HCT116 (cell line): ENCODE results near the gene MED26. TPM values are rescaled to one million over a fixed set of nuclear protein-coding genes. Genes with fewer than 3 reads are reported as not detected.

Experiments used
- ATAC-seq: fragments of 200-7000 bp; cut with Tn5 transposase; 2 replicates; pipeline ENCODE4 v1.9.1; 2020; ENCODE audit warnings: mild to moderate bottlenecking, moderate library complexity
- BruUV-seq: library from RNA; stranded (reverse); fragments of 400-500 nt; replicated peaks from 2 replicates; lab custom pipeline; 2021; lab: Mats Ljungman, UMichigan
- CTCF ChIA-PET: fragments of 300-600 bp; sonication (Branson Sonifier 250); formaldehyde crosslinking; loops from one replicate; lab custom pipeline; 2021; ENCODE audit warnings: antibody characterized with exemption; lab: Charles Lee
- POLR2A ChIA-PET: fragments of 300-600, 350-600 bp; sonication (Branson Sonifier 250); formaldehyde crosslinking; loops from one replicate; lab custom pipeline; 2021; ENCODE audit warnings: antibody characterized with exemption; lab: Charles Lee
- RAD21 ChIA-PET, 2 experiments: fragments of 300-600 bp; sonication (Branson Sonifier 250); formaldehyde crosslinking; loops; one replicate each; lab custom pipeline; 2023; ENCODE audit warnings: low total read pairs in 2 of 2; ENCODE audit not compliant: uncharacterized antibody in 2 of 2, unreplicated experiment in 2 of 2, low non-redundant PET in 1 of 2; lab: Charles Lee
- DNase-seq: peaks from one replicate; pipeline ENCODE4 v3.0.0-alpha.2; 2010; ENCODE audit warnings: low read depth, low spot score
- H2AFZ ChIP-seq: fragments of 200-600 bp; shearing (Covaris generic), sonication (generic); 2 replicates; pipeline ENCODE4 v1.6.1; 2017; ENCODE audit warnings: low read depth, mixed run types, mixed read lengths, antibody characterized with exemption, low read length; ENCODE audit not compliant: poor library complexity, severe bottlenecking
- H3K27ac ChIP-seq: 2 replicates; pipeline ENCODE4 v1.5.1; 2012; ENCODE audit warnings: low read depth, low read length
- H3K27me3 ChIP-seq: fragments of 200-600 bp; sonication (generic); 2 replicates; pipeline ENCODE4 v1.6.1; 2016; ENCODE audit warnings: mixed run types, low read length, mixed read lengths; ENCODE audit not compliant: insufficient read depth
- H3K36me3 ChIP-seq, 2 experiments: fragments of 200-500 bp in 1 of 2; fragments of 200-600 bp in 1 of 2; sonication (Bioruptor generic) in 1 of 2; sonication (generic) in 1 of 2; 2 replicates each; pipeline versions ENCODE4 v1.5.1 to v1.6.1; 2014 to 2016; ENCODE audit warnings: low read length in 2 of 2, inconsistent platforms in 1 of 2, mixed read lengths in 1 of 2, mixed run types in 1 of 2; ENCODE audit not compliant: insufficient read depth in 2 of 2, control insufficient read depth in 1 of 2
- H3K4me1 ChIP-seq, 2 experiments: fragments of 200-600 bp in 1 of 2; sonication (generic) in 1 of 2; 2 replicates each; pipeline versions ENCODE4 v1.5.1 to v1.6.1; 2012 to 2017; ENCODE audit warnings: low read length in 2 of 2, inconsistent platforms in 1 of 2, mild to moderate bottlenecking in 1 of 2, mixed read lengths in 1 of 2, mixed run types in 1 of 2, moderate library complexity in 1 of 2; ENCODE audit not compliant: insufficient read depth in 2 of 2, control insufficient read depth in 1 of 2
- H3K4me2 ChIP-seq: fragments of 200-600 bp; sonication (generic); 2 replicates; pipeline ENCODE4 v1.6.1; 2017; ENCODE audit warnings: mixed run types, low read length, mixed read lengths
- H3K4me3 ChIP-seq, 2 experiments: fragments of 200-600 bp in 1 of 2; sonication (generic) in 1 of 2; replicated peaks in 1 of 2; 2 replicates each; pipeline ENCODE4 v1.5.1; 2011 to 2016; ENCODE audit warnings: low read length in 2 of 2, control low read depth in 1 of 2, low read depth in 1 of 2, mild to moderate bottlenecking in 1 of 2, mixed read lengths in 1 of 2, mixed run types in 1 of 2
- H3K79me2 ChIP-seq: fragments of 200-600 bp; sonication (generic); 2 replicates; pipeline ENCODE4 v1.6.1; 2017; ENCODE audit warnings: mild to moderate bottlenecking, mixed run types, low read length, moderate library complexity, mixed read lengths; ENCODE audit not compliant: insufficient read depth
- H3K9ac ChIP-seq: fragments of 200-600 bp; sonication (generic); 2 replicates; pipeline ENCODE4 v1.6.1; 2016; ENCODE audit warnings: low read length, mixed read lengths
- H3K9me2 ChIP-seq: fragments of 200-600 bp; sonication (generic), shearing (Covaris generic); 2 replicates; pipeline ENCODE4 v1.6.1; 2017; ENCODE audit warnings: mixed run types, mild to moderate bottlenecking, moderate library complexity; ENCODE audit not compliant: insufficient read depth
- H3K9me3 ChIP-seq, 2 experiments: fragments of 200-500 bp in 1 of 2; fragments of 200-600 bp in 1 of 2; sonication (Bioruptor generic) in 1 of 2; sonication (generic) in 1 of 2; 2 replicates each; pipeline ENCODE4 v1.6.1; 2014 to 2017; ENCODE audit warnings: low read length in 2 of 2, mixed read lengths in 2 of 2, inconsistent platforms in 1 of 2, low read depth in 1 of 2, mild to moderate bottlenecking in 1 of 2, mixed run types in 1 of 2, moderate library complexity in 1 of 2; ENCODE audit not compliant: control insufficient read depth in 1 of 2, insufficient read depth in 1 of 2
- H4K20me1 ChIP-seq: fragments of 200-600 bp; sonication (generic), shearing (Covaris generic); 2 replicates; pipeline ENCODE4 v1.6.1; 2017; ENCODE audit warnings: mixed run types, mild to moderate bottlenecking, moderate library complexity; ENCODE audit not compliant: insufficient read depth
- MAX ChIP-seq: IDR thresholded peaks from 2 replicates; pipeline ENCODE4 v1.6.1; 2012
- ZFX ChIP-seq: fragments of 450-650 bp; IDR thresholded peaks from 2 replicates; pipeline ENCODE4 v1.6.1; 2017
- intact Hi-C: fragments of 100-400 bp; cut with micrococcal nuclease; formaldehyde crosslinking; loops from 2 replicates; pipeline ENCODE4 v1.10.0; 2022
- total RNA-seq: library from RNA; stranded (reverse); gene quantifications from one replicate; pipeline ENCODE4 v1.2.1, GENCODE V29; 2021; ENCODE audit not compliant: unreplicated experiment

MED26 gene
- total RNA-seq, 1 experiment from 2014 or later, result 13.3 TPM

DNA sequence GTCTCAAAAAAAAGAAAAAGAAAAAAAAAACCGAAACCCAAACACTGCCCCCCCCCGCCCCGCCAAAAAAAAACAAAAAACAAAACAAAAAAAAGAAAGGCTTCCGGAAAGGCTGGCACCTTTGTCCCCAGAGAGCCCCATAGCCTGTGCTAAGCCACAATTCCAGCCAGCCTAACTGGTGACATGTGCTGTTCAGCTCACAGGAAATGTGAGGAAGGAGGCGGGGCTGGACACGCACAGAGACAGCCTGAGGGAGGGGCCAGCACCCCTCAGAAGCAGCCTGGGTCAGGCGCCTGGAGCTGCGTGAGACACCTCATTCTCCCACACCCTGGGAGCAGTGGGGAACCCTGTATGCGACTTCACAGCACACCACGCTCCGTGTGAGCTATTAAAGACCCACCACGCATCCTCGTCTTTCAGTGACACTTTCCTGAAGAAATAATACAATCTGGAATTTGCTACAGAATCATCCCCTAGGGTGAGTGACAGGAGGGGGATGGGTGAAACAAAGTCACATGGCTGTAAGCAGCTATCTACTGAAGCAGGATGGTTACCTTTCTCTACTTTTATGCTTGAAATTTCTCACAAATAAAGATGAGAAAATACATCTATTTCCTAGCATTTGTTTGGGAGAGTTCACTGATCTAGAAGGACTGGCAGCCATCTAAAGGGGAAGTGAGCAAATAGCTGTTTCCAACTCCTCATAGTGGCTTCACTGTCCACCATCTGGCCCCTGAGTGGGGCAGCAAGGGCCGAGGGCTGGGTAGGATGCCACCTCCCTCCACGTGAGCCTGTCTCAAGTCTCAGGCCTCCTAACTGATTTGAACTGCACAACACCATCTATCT, 43.5 kb downstream of the MED26 start:
- Histone ChIP-seq H3K9me2 (no peaks in the 10 kb centered on the region), H4K20me1 (no peaks in the 10 kb centered on the region), H3K79me2 (peaks cover 100% of the 10 kb centered on the region), H3K36me3 (no peaks in the 10 kb centered on the region), H3K27me3 (no peaks in the 10 kb centered on the region), H3K27ac (peak overlapping the region; percentile 25; the same call in 1 of the 2 replicates), H2AFZ (no peak overlapping the region), H3K9ac (peak overlapping the region; percentile 8; the same call in 1 of the 2 replicates), H3K4me1 (peaks cover 13 to 26% of the 10 kb centered on the region in 2 experiments), H3K4me3 (peak overlapping the region in 1 of 2 experiments; percentile 12; a peak in 1 of 4 replicates), H3K4me2 (peak overlapping the region; percentile 52), H3K9me3 (no peaks in the 10 kb centered on the region)
- DNase-seq (no peak), ATAC-seq (peak; percentile 88)
- ChIA-PET POLR2A (interaction anchor here (0.7 to 1.3 kb wide), 3 partner anchors 8 to 44 kb away, joined by 3 to 6 read pairs (median 3); partner anchors contain the start of genes MED26 and SLC35E1), CTCF (interaction anchor here (1.1 kb wide), 1 partner anchor 12 kb away, joined by 4 read pairs; the partner anchor contains the start of gene SLC35E1), RAD21 (interaction anchor here in 1 of 2 experiments (0.7 kb wide), 1 partner anchor 40 kb away, joined by 5 read pairs; no protein-coding TSS in a partner anchor)
- intact Hi-C loops, result no loop called here
- BruUV-seq, result no TSS peak
- no peak for TF ChIP-seq ZFX
- peak; percentile 63; the same call in 1 of the 2 replicates for TF ChIP-seq MAX

- Histone ChIP-seq H3K36me3 (peaks cover under 1 to 5% of the 10 kb centered on the region in 2 experiments; a peak in 1 of 4 replicates), H3K9me2 (no peaks in the 10 kb centered on the region), H3K9me3 (no peaks in the 10 kb centered on the region), H3K4me1 (peaks cover 13 to 26% of the 10 kb centered on the region in 2 experiments), H3K9ac (no peak overlapping the region), H4K20me1 (no peaks in the 10 kb centered on the region), H3K4me2 (no peak overlapping the region), H2AFZ (no peak overlapping the region), H3K79me2 (peaks cover 99% of the 10 kb centered on the region), H3K27ac (no peak overlapping the region), H3K4me3 (no peak overlapping the region), H3K27me3 (no peaks in the 10 kb centered on the region)
- DNase-seq (no peak), ATAC-seq (no peak)
- TF ChIP-seq ZFX, result no peak
- ChIA-PET RAD21 (no interaction called here), CTCF (no interaction called here), POLR2A (no interaction called here)
- BruUV-seq, result no TSS peak
- intact Hi-C loops, result no loop called here
Observed at GRCh38 chr19:16582486-16583261, 45.3 kb downstream of the MED26 start.
